ENCODE data around the gene CIAO3.
"Not testable (repeated sequence)": the region's sequence is repeated elsewhere in the genome, so short reads cannot be mapped to it uniquely, and the experiment has no call there.

The CIAO3 gene

DNA sequence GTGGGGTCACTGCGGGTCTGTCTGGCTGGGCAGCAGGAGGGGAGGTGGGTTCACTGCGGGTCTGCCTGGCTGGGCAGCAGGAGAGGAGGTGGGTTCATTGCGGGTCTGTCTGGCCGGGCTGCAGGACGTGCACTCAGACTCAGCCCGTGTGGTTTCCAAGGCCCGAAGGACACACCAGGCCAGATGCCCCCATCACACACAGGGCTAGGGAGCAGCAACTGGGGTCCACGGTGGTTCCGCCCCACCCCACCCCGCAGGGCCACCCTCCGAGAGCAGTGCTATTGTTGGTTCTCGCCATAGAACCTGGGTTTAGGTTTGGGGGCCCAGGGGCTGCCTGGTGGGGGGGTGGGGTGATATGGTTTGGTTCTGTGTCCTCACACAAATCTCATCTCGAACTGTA lies 5.8 kb upstream of the CIAO3 start:
- TF ChIP-seq ZFP3 (CRISPR knock-in tag; IDR thresholded peaks at IDR 0.05), result no peak
- no peak for TF ChIP-seq ISL1 (CRISPR knock-in tag; IDR thresholded peaks at IDR 0.05)
- TF ChIP-seq, protein P1, sequence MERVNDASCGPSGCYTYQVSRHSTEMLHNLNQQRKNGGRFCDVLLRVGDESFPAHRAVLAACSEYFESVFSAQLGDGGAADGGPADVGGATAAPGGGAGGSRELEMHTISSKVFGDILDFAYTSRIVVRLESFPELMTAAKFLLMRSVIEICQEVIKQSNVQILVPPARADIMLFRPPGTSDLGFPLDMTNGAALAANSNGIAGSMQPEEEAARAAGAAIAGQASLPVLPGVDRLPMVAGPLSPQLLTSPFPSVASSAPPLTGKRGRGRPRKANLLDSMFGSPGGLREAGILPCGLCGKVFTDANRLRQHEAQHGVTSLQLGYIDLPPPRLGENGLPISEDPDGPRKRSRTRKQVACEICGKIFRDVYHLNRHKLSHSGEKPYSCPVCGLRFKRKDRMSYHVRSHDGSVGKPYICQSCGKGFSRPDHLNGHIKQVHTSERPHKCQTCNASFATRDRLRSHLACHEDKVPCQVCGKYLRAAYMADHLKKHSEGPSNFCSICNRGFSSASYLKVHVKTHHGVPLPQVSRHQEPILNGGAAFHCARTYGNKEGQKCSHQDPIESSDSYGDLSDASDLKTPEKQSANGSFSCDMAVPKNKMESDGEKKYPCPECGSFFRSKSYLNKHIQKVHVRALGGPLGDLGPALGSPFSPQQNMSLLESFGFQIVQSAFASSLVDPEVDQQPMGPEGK (CRISPR knock-in tag; IDR thresholded peaks at IDR 0.05; ENCODE audit: borderline replicate concordance), result no peak
- no peak for TF ChIP-seq ZNF70 (CRISPR knock-in tag; IDR thresholded peaks at IDR 0.05)
- TF ChIP-seq TOX (CRISPR knock-in tag; IDR thresholded peaks at IDR 0.05; ENCODE audit: borderline replicate concordance), result no peak

DNA sequence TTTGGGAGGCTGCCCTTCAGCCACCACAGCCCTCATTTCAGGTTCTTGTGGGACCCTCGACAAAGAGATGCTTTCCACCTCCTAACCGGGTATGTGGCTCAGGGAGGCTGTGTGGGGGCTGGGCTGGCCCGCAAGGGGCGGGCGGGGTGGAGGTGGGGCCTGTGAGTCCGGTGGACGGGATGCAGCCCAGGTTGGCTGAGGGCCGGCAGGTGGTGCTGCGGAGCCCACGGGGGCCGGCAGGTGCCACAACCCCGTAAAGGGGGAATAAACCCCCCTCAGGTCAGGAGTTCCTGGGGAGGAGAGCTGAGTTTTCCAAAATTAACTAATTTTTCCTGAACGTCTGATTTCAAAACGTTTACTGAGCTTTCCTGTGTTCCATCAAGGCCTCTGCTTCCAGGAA lies 4.9 kb upstream of the CIAO3 start:
- no peak for TF ChIP-seq ZC3H10 (CRISPR knock-in tag; IDR thresholded peaks at IDR 0.05)
- TF ChIP-seq, protein P2, sequence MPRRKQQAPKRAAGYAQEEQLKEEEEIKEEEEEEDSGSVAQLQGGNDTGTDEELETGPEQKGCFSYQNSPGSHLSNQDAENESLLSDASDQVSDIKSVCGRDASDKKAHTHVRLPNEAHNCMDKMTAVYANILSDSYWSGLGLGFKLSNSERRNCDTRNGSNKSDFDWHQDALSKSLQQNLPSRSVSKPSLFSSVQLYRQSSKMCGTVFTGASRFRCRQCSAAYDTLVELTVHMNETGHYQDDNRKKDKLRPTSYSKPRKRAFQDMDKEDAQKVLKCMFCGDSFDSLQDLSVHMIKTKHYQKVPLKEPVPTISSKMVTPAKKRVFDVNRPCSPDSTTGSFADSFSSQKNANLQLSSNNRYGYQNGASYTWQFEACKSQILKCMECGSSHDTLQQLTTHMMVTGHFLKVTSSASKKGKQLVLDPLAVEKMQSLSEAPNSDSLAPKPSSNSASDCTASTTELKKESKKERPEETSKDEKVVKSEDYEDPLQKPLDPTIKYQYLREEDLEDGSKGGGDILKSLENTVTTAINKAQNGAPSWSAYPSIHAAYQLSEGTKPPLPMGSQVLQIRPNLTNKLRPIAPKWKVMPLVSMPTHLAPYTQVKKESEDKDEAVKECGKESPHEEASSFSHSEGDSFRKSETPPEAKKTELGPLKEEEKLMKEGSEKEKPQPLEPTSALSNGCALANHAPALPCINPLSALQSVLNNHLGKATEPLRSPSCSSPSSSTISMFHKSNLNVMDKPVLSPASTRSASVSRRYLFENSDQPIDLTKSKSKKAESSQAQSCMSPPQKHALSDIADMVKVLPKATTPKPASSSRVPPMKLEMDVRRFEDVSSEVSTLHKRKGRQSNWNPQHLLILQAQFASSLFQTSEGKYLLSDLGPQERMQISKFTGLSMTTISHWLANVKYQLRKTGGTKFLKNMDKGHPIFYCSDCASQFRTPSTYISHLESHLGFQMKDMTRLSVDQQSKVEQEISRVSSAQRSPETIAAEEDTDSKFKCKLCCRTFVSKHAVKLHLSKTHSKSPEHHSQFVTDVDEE (CRISPR knock-in tag; IDR thresholded peaks at IDR 0.05), result no peak
- no peak for TF ChIP-seq ZNF565 (CRISPR knock-in tag; conservative IDR thresholded peaks at IDR 0.05; ENCODE audit: low read depth)
- TF ChIP-seq GLIS3 (CRISPR knock-in tag; IDR thresholded peaks at IDR 0.05), result no peak
- no peak for TF ChIP-seq ISL1 (CRISPR knock-in tag; IDR thresholded peaks at IDR 0.05)
- no peak for TF ChIP-seq ZFP30 (CRISPR knock-in tag; IDR thresholded peaks at IDR 0.05)
- no peak for TF ChIP-seq ZNF70 (CRISPR knock-in tag; IDR thresholded peaks at IDR 0.05)
- no peak for TF ChIP-seq PPARA (CRISPR knock-in tag; IDR thresholded peaks at IDR 0.05; ENCODE audit: borderline replicate concordance)
- ATAC-seq, result peak; percentile 27; the same call in 2 of the 3 replicates

More for the DNA sequence above, 5.8 kb upstream of the CIAO3 start:
- no peak for ATAC-seq

DNA sequence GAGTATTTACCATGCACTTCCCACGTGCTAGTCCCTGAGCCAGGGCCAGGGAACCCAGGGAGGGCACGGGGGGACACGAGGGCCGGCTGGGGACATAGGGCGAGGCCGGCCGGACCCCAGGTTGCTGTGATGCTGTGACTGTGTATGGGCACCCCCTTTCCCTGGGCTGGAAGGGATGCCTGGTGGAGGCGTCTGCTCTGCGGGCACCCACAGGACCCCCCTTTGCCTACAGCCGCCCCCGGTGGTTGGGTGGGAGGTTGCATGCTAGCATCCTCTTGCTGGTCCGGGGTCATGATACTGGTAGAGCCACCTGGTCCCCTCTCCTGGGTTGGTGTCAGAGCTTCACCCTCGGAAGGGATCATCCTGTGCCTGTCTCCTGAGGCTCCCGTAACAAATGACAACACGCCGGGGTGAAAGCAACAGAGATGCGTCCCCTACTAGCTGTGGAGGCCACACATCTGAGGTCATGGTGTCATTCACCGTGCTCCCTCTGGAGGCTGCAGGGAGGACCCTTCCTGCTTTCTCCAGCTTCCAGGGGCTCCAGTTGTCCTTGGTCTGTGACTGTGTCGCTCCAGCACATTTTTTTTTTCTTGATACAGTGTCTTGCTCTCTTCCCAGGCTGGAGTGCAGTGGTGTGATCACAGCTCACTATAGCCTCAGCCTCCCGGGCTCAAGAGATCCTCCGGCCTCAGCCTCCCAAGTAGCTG lies 3.1 kb upstream of the CIAO3 start:
- no peak for ATAC-seq
- no peak for TF ChIP-seq GLIS3 (CRISPR knock-in tag; IDR thresholded peaks at IDR 0.05)
- TF ChIP-seq TCF4 (CRISPR knock-in tag; IDR thresholded peaks at IDR 0.05; ENCODE audit: borderline replicate concordance), result no peak
- TF ChIP-seq, protein P3, sequence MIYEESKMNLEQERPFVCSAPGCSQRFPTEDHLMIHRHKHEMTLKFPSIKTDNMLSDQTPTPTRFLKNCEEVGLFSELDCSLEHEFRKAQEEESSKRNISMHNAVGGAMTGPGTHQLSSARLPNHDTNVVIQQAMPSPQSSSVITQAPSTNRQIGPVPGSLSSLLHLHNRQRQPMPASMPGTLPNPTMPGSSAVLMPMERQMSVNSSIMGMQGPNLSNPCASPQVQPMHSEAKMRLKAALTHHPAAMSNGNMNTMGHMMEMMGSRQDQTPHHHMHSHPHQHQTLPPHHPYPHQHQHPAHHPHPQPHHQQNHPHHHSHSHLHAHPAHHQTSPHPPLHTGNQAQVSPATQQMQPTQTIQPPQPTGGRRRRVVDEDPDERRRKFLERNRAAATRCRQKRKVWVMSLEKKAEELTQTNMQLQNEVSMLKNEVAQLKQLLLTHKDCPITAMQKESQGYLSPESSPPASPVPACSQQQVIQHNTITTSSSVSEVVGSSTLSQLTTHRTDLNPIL (CRISPR knock-in tag; IDR thresholded peaks at IDR 0.05; ENCODE audit: low read depth), result no peak
- no peak for TF ChIP-seq OSR1 (CRISPR knock-in tag; IDR thresholded peaks at IDR 0.05)
- TF ChIP-seq, protein P4, sequence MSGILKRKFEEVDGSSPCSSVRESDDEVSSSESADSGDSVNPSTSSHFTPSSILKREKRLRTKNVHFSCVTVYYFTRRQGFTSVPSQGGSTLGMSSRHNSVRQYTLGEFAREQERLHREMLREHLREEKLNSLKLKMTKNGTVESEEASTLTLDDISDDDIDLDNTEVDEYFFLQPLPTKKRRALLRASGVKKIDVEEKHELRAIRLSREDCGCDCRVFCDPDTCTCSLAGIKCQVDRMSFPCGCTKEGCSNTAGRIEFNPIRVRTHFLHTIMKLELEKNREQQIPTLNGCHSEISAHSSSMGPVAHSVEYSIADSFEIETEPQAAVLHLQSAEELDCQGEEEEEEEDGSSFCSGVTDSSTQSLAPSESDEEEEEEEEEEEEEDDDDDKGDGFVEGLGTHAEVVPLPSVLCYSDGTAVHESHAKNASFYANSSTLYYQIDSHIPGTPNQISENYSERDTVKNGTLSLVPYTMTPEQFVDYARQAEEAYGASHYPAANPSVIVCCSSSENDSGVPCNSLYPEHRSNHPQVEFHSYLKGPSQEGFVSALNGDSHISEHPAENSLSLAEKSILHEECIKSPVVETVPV (CRISPR knock-in tag; IDR thresholded peaks at IDR 0.05), result no peak
- no peak for TF ChIP-seq BACH2 (CRISPR knock-in tag; IDR thresholded peaks at IDR 0.05; ENCODE audit: borderline replicate concordance)
- TF ChIP-seq PPARA (CRISPR knock-in tag; IDR thresholded peaks at IDR 0.05; ENCODE audit: borderline replicate concordance), result no peak
- TF ChIP-seq, protein P1 (CRISPR knock-in tag; IDR thresholded peaks at IDR 0.05; ENCODE audit: borderline replicate concordance), result no peak
- TF ChIP-seq, protein P2 (CRISPR knock-in tag; IDR thresholded peaks at IDR 0.05), result no peak

DNA sequence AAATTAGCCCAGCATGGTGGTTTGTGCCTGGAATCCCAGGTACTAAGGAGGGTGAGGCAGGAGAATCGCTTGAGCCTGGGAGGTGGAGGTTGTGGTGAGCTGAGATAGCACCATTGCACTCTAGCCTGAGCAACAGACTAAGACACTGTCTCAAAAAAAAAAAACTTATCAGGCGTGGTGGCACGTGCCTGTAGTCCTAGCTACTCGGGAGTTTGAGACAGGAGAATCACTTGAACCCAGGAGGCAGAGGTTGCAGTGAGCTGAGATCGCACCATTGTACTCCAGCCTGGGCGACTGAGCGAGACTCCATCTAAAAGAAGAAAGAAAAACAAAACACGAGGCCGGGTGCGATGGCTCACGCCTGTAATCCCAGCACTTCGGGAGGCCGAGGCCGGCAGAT lies 2.1 kb upstream of the CIAO3 start:
- ATAC-seq, result not testable (repeated sequence)
